GM18499 (cell line): Measurements from ENCODE around the gene KLHDC8A.
"Not testable (repeated sequence)": the region's sequence is repeated elsewhere in the genome, so short reads cannot be mapped to it uniquely, and the experiment has no call there.

Experiments used
- ATAC-seq: cut with Tn5 transposase; IDR thresholded peaks from one replicate; pipeline ENCODE4 v1.9.1; 2021; ENCODE audit warnings: moderate number of reproducible peaks; ENCODE audit not compliant: insufficient read depth, unreplicated experiment

KLHDC8A gene

DNA sequence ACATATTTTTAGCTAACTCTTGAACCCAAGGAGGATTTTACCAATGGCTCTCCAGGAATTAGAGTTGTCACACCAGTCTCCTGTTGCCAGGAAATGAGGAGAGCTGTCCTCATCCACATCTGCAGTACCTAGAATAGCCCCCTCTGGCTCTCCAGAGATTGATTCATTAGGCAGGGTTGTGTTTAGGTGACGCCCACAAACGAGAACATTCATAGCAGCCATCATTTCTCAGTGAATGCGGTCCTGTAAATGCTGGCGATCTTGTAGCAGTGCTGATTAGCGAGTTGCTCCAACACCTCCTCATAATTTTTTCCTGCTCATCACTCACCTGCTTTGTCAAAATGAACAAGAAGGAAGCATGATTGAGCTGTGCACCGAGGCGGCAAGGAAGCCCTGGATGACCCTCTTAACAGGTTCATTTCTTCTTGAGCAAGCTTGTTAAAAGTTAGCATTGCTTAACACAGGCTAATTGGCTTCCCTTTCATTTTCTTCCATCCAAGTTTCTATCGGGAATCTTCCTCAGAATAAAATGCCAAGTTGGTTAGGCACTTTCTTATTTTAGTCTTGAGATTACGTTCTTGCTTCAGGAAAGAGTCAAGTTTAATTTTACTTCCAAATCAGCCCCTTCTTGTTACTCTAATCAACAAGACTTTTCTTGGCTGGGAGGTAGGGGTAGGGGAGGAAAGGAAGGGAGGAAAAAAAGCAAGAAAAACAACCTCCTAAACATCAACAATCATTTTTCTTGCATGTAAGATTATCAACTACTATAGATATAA is 16.5 kb upstream of the KLHDC8A start:
- ATAC-seq: no peak

DNA sequence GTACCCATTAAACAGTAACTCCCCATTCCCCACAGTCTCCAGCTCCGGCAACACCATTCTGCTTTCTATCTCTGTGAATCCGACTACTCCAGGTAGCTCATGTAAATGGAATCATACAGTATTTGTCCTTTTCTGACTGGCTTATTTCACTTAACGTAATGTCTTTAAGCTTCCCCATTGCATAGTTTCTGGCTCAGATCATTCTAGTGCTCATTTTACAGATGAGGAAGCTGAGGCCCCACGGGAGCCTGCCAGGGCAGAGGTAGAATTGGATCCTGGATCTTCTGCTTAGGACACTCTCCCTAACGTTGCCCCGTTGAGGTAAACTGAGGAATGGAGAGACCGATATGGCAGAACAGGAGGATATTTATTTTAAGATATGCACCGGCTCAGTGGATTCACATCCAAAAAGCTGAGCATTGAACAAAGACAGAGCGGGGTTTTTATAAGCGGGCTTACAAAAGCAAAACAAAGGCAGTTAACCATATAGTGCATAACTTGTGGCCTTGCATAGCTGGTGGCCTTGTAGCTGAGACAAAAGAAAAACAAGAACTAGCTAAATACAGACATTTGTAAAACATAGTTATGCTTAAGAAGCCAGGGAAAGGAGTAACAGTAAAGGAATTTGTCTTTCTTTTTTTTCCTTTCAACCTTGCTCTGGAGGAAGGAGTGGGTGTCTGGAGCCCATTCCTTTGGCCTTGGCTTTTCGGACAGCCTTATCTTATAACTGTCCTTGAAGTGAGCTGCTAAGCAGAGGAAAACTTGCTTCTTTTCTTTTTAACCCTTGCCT is 15.3 kb upstream of the KLHDC8A start:
- no peak for ATAC-seq

GRCh38 chr1:205370780-205371179 is 14.1 kb upstream of the KLHDC8A start:
- ATAC-seq: no peak

GRCh38 chr1:205369701-205370123 is 13.0 kb upstream of the KLHDC8A start:
- ATAC-seq: no peak

- ATAC-seq: no peak
These were observed 11.8 kb upstream of the KLHDC8A start for GRCh38 chr1:205368478-205368877.

DNA sequence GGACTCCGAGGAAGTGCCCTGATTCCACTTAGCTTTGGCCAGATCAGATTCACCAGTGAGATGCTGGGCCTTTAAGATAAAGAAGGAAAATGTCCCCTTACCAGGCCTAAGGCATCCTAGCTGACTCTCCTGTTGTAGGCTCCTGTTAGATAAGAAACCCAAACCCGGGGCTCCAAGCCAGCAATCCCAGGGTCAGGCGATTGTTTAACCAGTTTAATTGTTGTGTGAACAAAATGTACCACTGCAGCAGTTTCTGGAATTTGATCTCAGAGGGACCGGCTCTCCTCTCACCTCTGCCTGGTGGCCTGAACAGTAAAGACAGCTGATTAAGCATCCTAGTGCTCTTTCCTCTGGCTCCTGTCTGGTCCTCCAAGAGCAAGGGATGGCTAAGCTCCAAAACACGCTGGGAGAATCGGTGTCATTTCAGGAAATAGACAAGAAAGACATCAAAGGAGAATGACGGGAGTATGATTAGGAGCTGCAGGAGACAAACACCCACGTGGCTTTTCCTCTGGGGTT is 9.3 kb upstream of the KLHDC8A start:
- no peak for ATAC-seq

DNA sequence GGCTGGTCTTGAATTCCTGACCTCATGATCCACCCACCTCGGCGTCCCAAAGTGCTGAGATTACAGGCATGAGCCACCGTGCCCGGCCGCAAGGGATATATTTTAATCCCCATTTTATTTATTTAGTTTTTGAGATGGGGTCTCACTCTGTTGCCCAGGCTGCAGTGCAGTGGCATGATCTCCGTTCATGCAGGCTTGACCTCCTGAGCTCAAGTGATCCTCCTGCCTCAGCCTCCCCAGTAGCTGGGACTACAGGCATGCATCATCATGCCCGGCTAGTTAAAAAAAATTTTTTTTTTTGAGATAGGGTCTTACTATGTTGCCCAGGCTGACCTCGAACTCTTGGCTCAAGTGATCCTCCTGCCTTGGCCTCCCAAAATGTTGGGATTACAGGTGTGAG is 8.4 kb upstream of the KLHDC8A start:
- ATAC-seq: not testable (repeated sequence)

- ATAC-seq: no peak
These were observed 4.2 kb upstream of the KLHDC8A start for GRCh38 chr1:205360891-205361290.

DNA sequence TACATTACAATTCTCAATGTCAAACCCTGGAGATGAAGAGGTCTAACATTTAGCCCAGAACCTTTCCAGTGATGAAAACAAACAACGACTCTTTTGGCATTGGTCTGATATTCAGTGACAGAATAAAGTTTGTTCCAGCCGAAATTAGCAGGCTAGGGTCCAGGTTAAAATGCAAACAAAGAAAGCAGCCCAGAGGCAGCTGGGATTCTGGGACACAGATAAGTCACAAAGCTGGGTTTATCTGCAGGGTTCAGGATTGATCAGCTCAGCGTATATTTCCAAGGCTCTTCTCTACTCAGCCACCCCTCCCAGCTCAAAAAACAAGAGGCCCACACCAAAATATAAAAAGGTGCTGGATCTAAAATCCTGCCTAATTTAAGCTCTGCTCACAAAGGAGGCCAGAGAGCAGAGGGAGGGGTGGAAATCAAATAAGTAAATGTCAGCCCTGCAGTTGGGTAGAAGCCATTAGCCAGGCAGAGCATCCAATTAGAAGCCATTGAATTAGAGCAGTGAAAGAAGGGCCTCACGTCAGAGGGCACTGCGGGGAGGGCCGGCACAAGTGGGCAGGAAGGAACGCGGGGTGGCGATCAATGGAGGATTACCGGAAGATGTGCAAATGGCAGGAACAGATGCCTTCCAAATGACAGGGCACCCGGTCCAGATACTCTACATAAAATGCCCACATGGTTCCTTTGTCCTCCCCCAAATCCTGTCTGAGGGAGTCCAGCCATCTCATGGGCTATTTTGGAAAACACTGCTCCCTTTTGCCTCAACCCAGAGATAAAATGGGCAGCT is 3.2 kb upstream of the KLHDC8A start:
- no peak for ATAC-seq

DNA sequence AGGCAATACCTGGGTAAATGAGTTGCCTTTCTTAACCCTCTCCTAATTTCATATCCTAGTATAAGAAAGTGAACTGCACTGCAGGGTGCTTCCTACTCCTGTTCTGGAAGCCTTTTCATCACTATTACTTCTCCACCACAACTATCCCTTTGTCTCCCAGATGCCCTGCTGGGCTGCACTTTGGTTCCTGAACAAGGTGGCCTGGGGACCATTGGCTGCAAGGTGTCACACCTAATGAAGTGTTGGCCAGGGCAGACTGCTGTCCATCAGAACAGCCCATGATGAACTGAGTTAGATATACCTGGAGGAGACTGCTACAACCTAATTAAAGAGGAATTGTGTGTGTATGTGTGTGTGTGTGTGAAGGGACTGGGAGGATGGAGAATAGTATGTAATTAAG is 1.9 kb upstream of the KLHDC8A start:
- ATAC-seq: no peak

DNA sequence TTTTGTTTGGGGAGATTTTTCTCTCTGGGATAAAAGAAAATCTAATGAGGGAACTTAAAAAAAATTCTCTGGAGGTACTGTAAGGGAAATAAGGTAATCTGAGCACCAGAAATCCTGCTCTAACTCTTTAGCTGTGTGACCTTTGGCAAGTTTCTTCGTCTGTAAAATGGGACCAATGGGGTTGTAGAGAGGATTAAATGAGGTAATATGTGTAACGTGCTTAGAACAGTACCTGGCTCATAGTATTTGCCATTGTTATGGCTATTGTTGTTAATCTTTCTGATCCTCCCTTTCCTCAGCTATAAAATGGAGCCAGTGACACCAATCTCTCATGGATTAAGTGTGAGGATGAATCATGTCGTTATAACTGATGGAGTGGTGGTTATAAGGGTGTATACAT is 845 bp upstream of the KLHDC8A start:
- no peak for ATAC-seq

GRCh38 chr1:205355075-205355453 is 1.7 kb downstream of the KLHDC8A start:
- ATAC-seq: no peak

GRCh38 chr1:205354259-205355074 is 2.3 kb downstream of the KLHDC8A start:
- ATAC-seq: no peak

DNA sequence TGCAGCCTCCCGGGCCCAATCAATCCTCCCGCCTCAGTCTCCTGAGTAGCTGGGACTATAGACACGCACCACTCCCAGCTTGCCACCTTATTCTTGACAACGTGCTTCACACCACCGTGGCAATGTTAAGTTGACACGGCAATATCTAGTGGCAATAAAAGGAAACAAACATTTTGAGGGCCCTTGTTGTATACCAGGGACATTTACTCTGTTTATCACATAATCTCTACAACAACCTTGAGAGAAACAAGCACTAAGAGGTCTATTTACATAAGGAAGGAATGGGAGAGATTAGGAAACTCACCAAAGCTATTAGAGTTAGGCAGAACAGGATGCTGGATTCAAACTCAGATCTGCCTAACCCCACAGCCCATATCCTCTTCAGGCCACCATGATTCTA is 3.1 kb downstream of the KLHDC8A start:
- ATAC-seq: no peak

DNA sequence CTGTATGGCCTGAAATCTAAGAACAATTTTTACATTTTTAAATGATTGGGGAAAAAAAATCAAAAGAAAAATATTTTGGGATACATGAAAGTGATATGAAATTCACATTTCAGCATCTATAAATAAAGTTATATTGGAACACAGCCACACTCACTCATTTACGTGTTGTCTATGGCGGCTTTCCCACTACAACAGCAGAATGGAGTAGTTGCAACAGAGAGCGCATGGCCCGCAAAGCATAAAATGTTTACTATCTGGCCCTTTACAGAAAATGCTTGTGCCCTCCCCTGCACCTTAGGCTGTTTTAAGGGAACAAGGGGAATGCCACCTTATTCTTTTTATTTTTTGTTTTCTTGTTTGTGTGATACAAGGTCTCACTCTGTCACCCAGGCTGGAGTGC is 3.5 kb downstream of the KLHDC8A start:
- no peak for ATAC-seq

GRCh38 chr1:205351984-205352713 is 4.6 kb downstream of the KLHDC8A start:
- ATAC-seq: no peak

- no peak for ATAC-seq
These were observed 6.0 kb downstream of the KLHDC8A start for GRCh38 chr1:205350691-205351141.

- ATAC-seq: no peak
These were observed 6.6 kb downstream of the KLHDC8A start for GRCh38 chr1:205350124-205350523.
